Endothelial cell of umbilical vein (primary cell): Measurements from ENCODE around the gene RALGPS2. TPM values are rescaled to one million over a fixed set of nuclear protein-coding genes. Genes with fewer than 3 reads are reported as not detected.
A peak's percentile ranks its signal among the peaks of the same experiment; 100 is the strongest.

Source experiments
- BruUV-seq: library from RNA; stranded (reverse); fragments of 400-500 nt; replicated peaks from 2 replicates; lab custom pipeline; 2021; lab: Mats Ljungman, UMichigan
- CTCF ChIA-PET: fragments of 300-600, 350-600 bp; sonication (Branson Sonifier 250); formaldehyde crosslinking; loops from one replicate; lab custom pipeline; 2021; ENCODE audit warnings: antibody characterized with exemption, inconsistent platforms; lab: Charles Lee
- POLR2A ChIA-PET: fragments of 300-600, 350-600 bp; sonication (Branson Sonifier 250); formaldehyde crosslinking; loops from one replicate; lab custom pipeline; 2021; ENCODE audit warnings: antibody characterized with exemption, inconsistent platforms; lab: Charles Lee
- DNase-seq: peaks from one replicate; pipeline ENCODE4 v3.0.0-alpha.2; 2011; ENCODE audit warnings: low read depth, low spot score
- FAIRE-seq: peaks from 2 replicates; lab custom pipeline; 2011; peaks lifted over from hg19 to GRCh38; lab: Jason Lieb, UNC
- H2AFZ ChIP-seq: 2 replicates; pipeline ENCODE4 v1.6.0; 2012; ENCODE audit warnings: low read depth, low read length, control low read depth, inconsistent platforms
- H3K27ac ChIP-seq: 2 replicates; pipeline ENCODE4 v1.5.1; 2011; ENCODE audit warnings: low read depth, mild to moderate bottlenecking, control low read depth, low read length, moderate library complexity; ENCODE audit not compliant: insufficient read depth
- H3K27me3 ChIP-seq, 2 experiments: 2 replicates each; pipeline versions ENCODE4 v1.6.0 to v1.6.1; 2011; ENCODE audit warnings: low read length in 2 of 2, mixed read lengths in 1 of 2; ENCODE audit not compliant: control insufficient read depth in 2 of 2, insufficient read depth in 2 of 2
- H3K36me3 ChIP-seq, 2 experiments: 2 replicates in 1 of 2; 3 replicates in 1 of 2; pipeline ENCODE4 v1.5.1; 2011; ENCODE audit warnings: low read length in 2 of 2, mild to moderate bottlenecking in 1 of 2, moderate library complexity in 1 of 2; ENCODE audit not compliant: control insufficient read depth in 2 of 2, insufficient read depth in 2 of 2; ENCODE audit errors: extremely low read depth in 1 of 2
- H3K4me1 ChIP-seq: 3 replicates; pipeline ENCODE4 v1.5.1; 2011; ENCODE audit warnings: mild to moderate bottlenecking, low read length; ENCODE audit not compliant: control insufficient read depth, insufficient read depth; ENCODE audit errors: extremely low read depth
- H3K4me2 ChIP-seq: 2 replicates; pipeline ENCODE4 v1.6.1; 2011; ENCODE audit warnings: low read length, control low read depth, mixed read lengths; ENCODE audit not compliant: insufficient read depth
- H3K4me3 ChIP-seq, 3 experiments: fragments of 200-600 bp in 1 of 3; sonication (generic), shearing (Covaris generic) in 1 of 3; replicated peaks in 1 of 3; 2 replicates each; pipeline ENCODE4 v1.5.1; 2011 to 2016; ENCODE audit warnings: control low read depth in 3 of 3, low read length in 3 of 3, mild to moderate bottlenecking in 2 of 3, inconsistent platforms in 1 of 3, low read depth in 1 of 3, moderate library complexity in 1 of 3; ENCODE audit not compliant: insufficient read depth in 1 of 3
- H3K79me2 ChIP-seq: 2 replicates; pipeline ENCODE4 v1.6.0; 2012; ENCODE audit warnings: low read length, inconsistent platforms; ENCODE audit not compliant: control insufficient read depth, insufficient read depth
- H3K9ac ChIP-seq: replicated peaks from 2 replicates; pipeline ENCODE3; 2011; ENCODE audit warnings: low read length, control low read depth; ENCODE audit not compliant: insufficient read depth; ENCODE audit errors: extremely low read depth
- H3K9me1 ChIP-seq: replicated peaks from 3 replicates; pipeline ENCODE4 v1.6.0; 2011; ENCODE audit warnings: mild to moderate bottlenecking, low read length; ENCODE audit not compliant: control insufficient read depth, insufficient read depth; ENCODE audit errors: extremely low read depth
- H3K9me3 ChIP-seq: replicated peaks from 2 replicates; pipeline ENCODE4 v1.5.1; 2012; ENCODE audit warnings: low read length, inconsistent platforms; ENCODE audit not compliant: control insufficient read depth, insufficient read depth
- H4K20me1 ChIP-seq: replicated peaks from 2 replicates; pipeline ENCODE3; 2011; ENCODE audit warnings: mild to moderate bottlenecking, low read length; ENCODE audit not compliant: control insufficient read depth, insufficient read depth; ENCODE audit errors: extremely low read depth
- CTCF ChIP-seq, 2 donors: IDR thresholded peaks; 1 replicate in 1 of 2; 2 replicates in 1 of 2; pipeline ENCODE4 v1.5.1; 2011; ENCODE audit warnings: low read length in 2 of 2, mild to moderate bottlenecking in 2 of 2, moderate library complexity in 2 of 2, control low read depth in 1 of 2, inconsistent platforms in 1 of 2, low read depth in 1 of 2; ENCODE audit not compliant: insufficient read depth in 1 of 2; ENCODE audit errors: extremely low read depth in 1 of 2
- EZH2 ChIP-seq: IDR thresholded peaks from 2 replicates; pipeline ENCODE4 v1.6.1; 2012; ENCODE audit warnings: borderline replicate concordance, low read depth, mild to moderate bottlenecking, moderate library complexity, low read length, inconsistent platforms; ENCODE audit not compliant: severe bottlenecking
- FOS ChIP-seq: IDR thresholded peaks from 2 replicates; pipeline ENCODE4 v1.6.1; 2011; ENCODE audit warnings: mild to moderate bottlenecking, low read length, moderate library complexity, borderline replicate concordance; ENCODE audit not compliant: insufficient read depth
- GATA2 ChIP-seq: IDR thresholded peaks from 2 replicates; pipeline ENCODE4 v1.7.0; 2011; ENCODE audit warnings: low read depth, mild to moderate bottlenecking, moderate library complexity, mixed read lengths, low read length; ENCODE audit not compliant: insufficient read length, insufficient read depth
- JUN ChIP-seq: IDR thresholded peaks from 2 replicates; pipeline ENCODE4 v1.6.1; 2011; ENCODE audit warnings: borderline replicate concordance, low read depth; ENCODE audit not compliant: insufficient read length, insufficient read depth
- MAX ChIP-seq: IDR thresholded peaks from 2 replicates; pipeline ENCODE4 v1.6.1; 2011; ENCODE audit not compliant: insufficient read depth, insufficient read length
- MYC ChIP-seq: IDR thresholded peaks from one replicate; pipeline ENCODE4 v1.6.1; 2011; ENCODE audit warnings: mild to moderate bottlenecking, low read depth, low read length
- POLR2A ChIP-seq: IDR thresholded peaks from 2 replicates; pipeline ENCODE4 v1.6.1; 2012; ENCODE audit warnings: low read depth, mild to moderate bottlenecking, control low read depth, low read length
- POLR2AphosphoS5 ChIP-seq: IDR thresholded peaks from 2 replicates; pipeline ENCODE4 v1.6.1; 2012; ENCODE audit warnings: low read depth, mild to moderate bottlenecking, control low read depth, low read length, moderate library complexity; ENCODE audit not compliant: insufficient read depth
- dilution Hi-C: fragments of 300-500 bp; cut with MboI; formaldehyde crosslinking; loops from one replicate; pipeline ENCODE4 v1.15.0; 2019; ENCODE audit warnings: low sequenced_read_pairs; ENCODE audit not compliant: extremely low pct_ligation_motif_present
- intact Hi-C: fragments of 100-400 bp; cut with micrococcal nuclease; formaldehyde crosslinking; loops from one replicate; pipeline ENCODE4 v1.10.0; 2022
- polyA plus RNA-seq, 4 experiments: library from polyadenylated mRNA; depleted of rRNA in 3 of 4; stranded (reverse) in 3 of 4; unstranded in 1 of 4; fragments of >200 nt; gene quantifications; 2 replicates each; pipeline versions ENCODE4 v1.2.1 to v1.2.3, GENCODE V29; 2011 to 2012; ENCODE audit warnings: missing spikeins in 1 of 4
- total RNA-seq: library from RNA; stranded (reverse); gene quantifications from 2 replicates; pipeline ENCODE4 v1.2.3, GENCODE V29; 2021

Gene RALGPS2
- total and polyA plus RNA-seq, 2 donors (not counting 3 experiments of a cell fraction or from before 2014, with no cell fraction given) = 4.6 to 27.7 TPM

GRCh38 chr1:178686407-178686806, 38.6 kb upstream of the RALGPS2 start:
- Histone ChIP-seq H3K9me1 (no peaks in the 10 kb centered on the region), H3K36me3 (no peaks in the 10 kb centered on the region), H3K27me3 (no peaks in the 10 kb centered on the region), H3K4me2 (no peak overlapping the region), H3K79me2 (no peaks in the 10 kb centered on the region), H3K9ac (no peak overlapping the region), H2AFZ (no peak overlapping the region), H4K20me1 (no peaks in the 10 kb centered on the region), H3K9me3 (no peaks in the 10 kb centered on the region), H3K4me3 (no peak overlapping the region), H3K4me1 (peaks cover 43% of the 10 kb centered on the region), H3K27ac (no peak overlapping the region)
- BruUV-seq = no TSS peak
- intact Hi-C loops = no loop called here
- dilution Hi-C loops = no loop called here
- no peak for FAIRE-seq
- peak; percentile 14 for DNase-seq
- CTCF ChIA-PET = interaction anchor here (1.1 kb wide), 1 partner anchor 67 kb away, joined by 4 read pairs; no protein-coding TSS in a partner anchor
- POLR2A ChIA-PET = no interaction called here
- TF ChIP-seq POLR2A = no peak
- no peak for TF ChIP-seq FOS
- TF ChIP-seq MYC = no peak
- no peak for TF ChIP-seq JUN
- no peak for TF ChIP-seq EZH2
- TF ChIP-seq POLR2AphosphoS5 = no peak
- no peak for TF ChIP-seq MAX
- TF ChIP-seq GATA2 = no peak
- no peak for TF ChIP-seq CTCF (IDR thresholded peaks at IDR 0.05; ENCODE audit: extremely low read depth in 1 of 2, insufficient read depth in 1 of 2, low read depth in 1 of 2, low read length in 2 of 2)
